WTC11 (cell line): ENCODE results near the gene ZNF91. TPM values are rescaled to one million over a fixed set of nuclear protein-coding genes. Genes with fewer than 3 reads are reported as not detected.
"Not testable (repeated sequence)": the region's sequence is repeated elsewhere in the genome, so short reads cannot be mapped to it uniquely, and the experiment has no call there.

ENCODE experiments used
- ATAC-seq: fragments of 200-7000 bp; cut with Tn5 transposase; 2 replicates; pipeline ENCODE4 v1.10.0; 2021; ENCODE audit warnings: mild to moderate bottlenecking, moderate library complexity
- CTCF ChIA-PET: fragments of 300-600 bp; sonication (Branson Sonifier 250); formaldehyde crosslinking; loops from one replicate; lab custom pipeline; 2021; ENCODE audit warnings: antibody characterized with exemption; lab: Charles Lee
- POLR2A ChIA-PET: fragments of 350-600 bp; sonication (Branson Sonifier 250); formaldehyde crosslinking; loops from one replicate; lab custom pipeline; 2021; ENCODE audit warnings: antibody characterized with exemption; lab: Charles Lee
- DNase-seq: peaks from one replicate; pipeline ENCODE4 v3.0.0; 2021; ENCODE audit warnings: low spot score
- H3K27ac Mint-ChIP-seq: 2 replicates; pipeline ENCODE4 v1.8.0; 2021; ENCODE audit warnings: mixed read lengths
- H3K27me3 Mint-ChIP-seq: 2 replicates; pipeline ENCODE4 v1.8.0; 2021; ENCODE audit warnings: low read depth, mild to moderate bottlenecking, moderate library complexity, mixed read lengths
- H3K36me3 Mint-ChIP-seq: 2 replicates; pipeline ENCODE4 v1.8.0; 2021; ENCODE audit warnings: mixed read lengths
- H3K4me1 Mint-ChIP-seq: 2 replicates; pipeline ENCODE4 v1.8.0; 2022; ENCODE audit warnings: mixed read lengths
- H3K4me3 Mint-ChIP-seq: 2 replicates; pipeline ENCODE4 v1.8.0; 2021; ENCODE audit warnings: mild to moderate bottlenecking, moderate library complexity, mixed read lengths
- H3K9me3 Mint-ChIP-seq: 2 replicates; pipeline ENCODE4 v1.8.0; 2021; ENCODE audit warnings: mixed read lengths
- ETV6 ChIP-seq: sonication (generic); formaldehyde crosslinking; IDR thresholded peaks from 2 replicates; pipeline ENCODE4 v1.8.1; 2022; ENCODE audit warnings: mild to moderate bottlenecking, missing genetic modification reagents
- FOXP1 ChIP-seq: sonication (generic); formaldehyde crosslinking; IDR thresholded peaks from 2 replicates; pipeline ENCODE4 v1.8.0; 2022; ENCODE audit warnings: missing genetic modification reagents, mild to moderate bottlenecking, moderate library complexity, borderline replicate concordance
- JAZF1 ChIP-seq: fragments of 250-450 bp; sonication (Bioruptor Pico); IDR thresholded peaks from 2 replicates; pipeline ENCODE4 v1.9.0; 2021; ENCODE audit warnings: moderate library complexity, mild to moderate bottlenecking, inconsistent platforms
- NFYB ChIP-seq: sonication (generic); formaldehyde crosslinking; conservative IDR thresholded peaks from 2 replicates; pipeline ENCODE4 v1.8.0; 2022; ENCODE audit warnings: low read depth, missing genetic modification reagents
- PRDM15 ChIP-seq: sonication (generic); formaldehyde crosslinking; IDR thresholded peaks from 2 replicates; pipeline ENCODE4 v1.8.0; 2022; ENCODE audit warnings: missing genetic modification reagents
- SMAD4 ChIP-seq: sonication (generic); formaldehyde crosslinking; IDR thresholded peaks from 2 replicates; pipeline ENCODE4 v1.8.0; 2022; ENCODE audit warnings: mild to moderate bottlenecking, missing genetic modification reagents
- ZMAT4 ChIP-seq: fragments of 250-450 bp; sonication (Bioruptor Pico); IDR thresholded peaks from 2 replicates; pipeline ENCODE4 v1.9.0; 2021; ENCODE audit warnings: mild to moderate bottlenecking
- ZNF263 ChIP-seq: sonication (generic); formaldehyde crosslinking; IDR thresholded peaks from 2 replicates; pipeline ENCODE4 v1.8.1; 2022; ENCODE audit warnings: low read depth, mild to moderate bottlenecking, moderate library complexity, missing genetic modification reagents
- ZNF423 ChIP-seq: fragments of 250-450 bp; sonication (Bioruptor Pico); IDR thresholded peaks from 2 replicates; pipeline ENCODE4 v2.1.2; 2022; ENCODE audit warnings: mild to moderate bottlenecking, moderate library complexity
- total RNA-seq: library from RNA; stranded (reverse); gene quantifications from 3 replicates; pipeline ENCODE4 v1.2.3, GENCODE V29; 2021
- TF ChIP-seq, protein P1 (sequence below): fragments of 250-450 bp; sonication (Bioruptor Pico); IDR thresholded peaks from 2 replicates; pipeline ENCODE4 v2.1.2; 2022; ENCODE audit warnings: mild to moderate bottlenecking, moderate library complexity
- TF ChIP-seq, protein P2 (sequence below): sonication (generic); formaldehyde crosslinking; IDR thresholded peaks from 2 replicates; pipeline ENCODE4 v1.8.1; 2023; ENCODE audit warnings: mild to moderate bottlenecking, missing genetic modification reagents, moderate library complexity

ZNF91 gene
- total RNA-seq, 1 experiment from 2014 or later, result 40.3 TPM

- CTCF ChIA-PET, result no interaction called here
These were observed 101.1 kb downstream of the ZNF91 start for GRCh38 chr19:23294141-23294540.

GRCh38 chr19:23289966-23290365, 105.3 kb downstream of the ZNF91 start:
- H3K4me1 Mint-ChIP-seq, CTCF ChIA-PET, DNase-seq, ATAC-seq, H3K4me3 Mint-ChIP-seq, H3K27ac Mint-ChIP-seq, H3K27me3 Mint-ChIP-seq, POLR2A ChIA-PET: not testable (repeated sequence)
- Mint-ChIP-seq H3K36me3 (peaks cover 37% of the 10 kb centered on the region), H3K9me3 (peaks cover 67% of the 10 kb centered on the region)

More at GRCh38 chr19:23294141-23294540, 101.1 kb downstream of the ZNF91 start:
- no peak overlapping the region for H3K27ac Mint-ChIP-seq
- TF ChIP-seq NFYB (CRISPR knock-in tag) (no peak), ZNF423 (CRISPR knock-in tag) (no peak), ZNF263 (no peak), FOXP1 (CRISPR knock-in tag) (no peak), ETV6 (CRISPR knock-in tag) (no peak), JAZF1 (CRISPR knock-in tag) (no peak), SMAD4 (CRISPR knock-in tag) (no peak), PRDM15 (CRISPR knock-in tag) (no peak), ZMAT4 (CRISPR knock-in tag) (no peak)
- TF ChIP-seq, protein P1, sequence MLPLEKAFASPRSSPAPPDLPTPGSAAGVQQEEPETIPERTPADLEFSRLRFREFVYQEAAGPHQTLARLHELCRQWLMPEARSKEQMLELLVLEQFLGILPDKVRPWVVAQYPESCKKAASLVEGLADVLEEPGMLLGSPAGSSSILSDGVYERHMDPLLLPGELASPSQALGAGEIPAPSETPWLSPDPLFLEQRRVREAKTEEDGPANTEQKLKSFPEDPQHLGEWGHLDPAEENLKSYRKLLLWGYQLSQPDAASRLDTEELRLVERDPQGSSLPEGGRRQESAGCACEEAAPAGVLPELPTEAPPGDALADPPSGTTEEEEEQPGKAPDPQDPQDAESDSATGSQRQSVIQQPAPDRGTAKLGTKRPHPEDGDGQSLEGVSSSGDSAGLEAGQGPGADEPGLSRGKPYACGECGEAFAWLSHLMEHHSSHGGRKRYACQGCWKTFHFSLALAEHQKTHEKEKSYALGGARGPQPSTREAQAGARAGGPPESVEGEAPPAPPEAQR, result no peak
- TF ChIP-seq, protein P2, sequence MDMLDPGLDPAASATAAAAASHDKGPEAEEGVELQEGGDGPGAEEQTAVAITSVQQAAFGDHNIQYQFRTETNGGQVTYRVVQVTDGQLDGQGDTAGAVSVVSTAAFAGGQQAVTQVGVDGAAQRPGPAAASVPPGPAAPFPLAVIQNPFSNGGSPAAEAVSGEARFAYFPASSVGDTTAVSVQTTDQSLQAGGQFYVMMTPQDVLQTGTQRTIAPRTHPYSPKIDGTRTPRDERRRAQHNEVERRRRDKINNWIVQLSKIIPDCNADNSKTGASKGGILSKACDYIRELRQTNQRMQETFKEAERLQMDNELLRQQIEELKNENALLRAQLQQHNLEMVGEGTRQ (CRISPR knock-in tag), result no peak
- POLR2A ChIA-PET, result interaction anchor here (0.6 kb wide), 1 partner anchor 43 kb away, joined by 4 read pairs; no protein-coding TSS in a partner anchor
- ATAC-seq (no peak), DNase-seq (no peak)
- peaks cover 17% of the 10 kb centered on the region for H3K36me3 Mint-ChIP-seq
- no peak overlapping the region for H3K4me3 Mint-ChIP-seq
- H3K27me3 Mint-ChIP-seq, result peaks cover 13% of the 10 kb centered on the region
- peaks cover 64% of the 10 kb centered on the region for H3K9me3 Mint-ChIP-seq
- no peaks in the 10 kb centered on the region for H3K4me1 Mint-ChIP-seq

Other genes with a start within 250 kb of the ZNF91 start
- 47.9 to 59.0 TPM (median 48.2 TPM) in 3 replicates for gene ZNF724, start 145.1 kb downstream of the ZNF91 start, total RNA-seq